Right atrium auricular region (tissue), 2 donors: ENCODE measurements around the gene CNTN2. TPM values are rescaled to one million over a fixed set of nuclear protein-coding genes. Genes with fewer than 3 reads are reported as not detected.

Source experiments
- DNase-seq: peaks from one replicate; pipeline ENCODE4 v3.0.0-alpha.2; 2019; ENCODE audit warnings: low spot score
- H3K27ac ChIP-seq, 2 donors: fragments of 200-600 bp; sonication (generic); 1 replicate in 1 of 2; 2 replicates in 1 of 2; pipeline ENCODE4 v1.5.1; 2016 to 2019
- H3K27me3 ChIP-seq, 2 donors: fragments of 200-600 bp; sonication (generic); one replicate each; pipeline versions ENCODE4 v1.5.1 to v1.6.0; 2017 to 2019
- H3K36me3 ChIP-seq: fragments of 200-600 bp; sonication (generic); one replicate; pipeline ENCODE4 v1.5.1; 2016
- H3K4me1 ChIP-seq, 2 donors: fragments of 200-600 bp; sonication (generic); one replicate each; pipeline versions ENCODE4 v1.5.1 to v1.6.0; 2017 to 2019
- H3K4me3 ChIP-seq, 2 donors: fragments of 200-600 bp; sonication (generic); 1 replicate in 1 of 2; 2 replicates in 1 of 2; pipeline ENCODE4 v1.5.1; 2017 to 2019; ENCODE audit warnings: mild to moderate bottlenecking in 1 of 2, moderate library complexity in 1 of 2
- H3K9me3 ChIP-seq, 2 donors: fragments of 200-600 bp; sonication (generic); one replicate each; pipeline ENCODE4 v1.5.1; 2019
- total RNA-seq, 2 donors: library from RNA; depleted of rRNA; stranded (reverse); fragments of >200 nt; gene quantifications; one replicate each; pipeline ENCODE4 v1.1.0, GENCODE V29; 2016
- TF ChIP-seq, protein P1 (sequence below), 2 donors: fragments of 200-600 bp; sonication (generic); IDR thresholded peaks; one replicate each; pipeline ENCODE4 v1.5.1; 2019; ENCODE audit warnings: antibody characterized with exemption in 2 of 2

The CNTN2 gene
- total RNA-seq, 2 donors from 2014 or later, result 0.41 to 0.67 TPM

DNA sequence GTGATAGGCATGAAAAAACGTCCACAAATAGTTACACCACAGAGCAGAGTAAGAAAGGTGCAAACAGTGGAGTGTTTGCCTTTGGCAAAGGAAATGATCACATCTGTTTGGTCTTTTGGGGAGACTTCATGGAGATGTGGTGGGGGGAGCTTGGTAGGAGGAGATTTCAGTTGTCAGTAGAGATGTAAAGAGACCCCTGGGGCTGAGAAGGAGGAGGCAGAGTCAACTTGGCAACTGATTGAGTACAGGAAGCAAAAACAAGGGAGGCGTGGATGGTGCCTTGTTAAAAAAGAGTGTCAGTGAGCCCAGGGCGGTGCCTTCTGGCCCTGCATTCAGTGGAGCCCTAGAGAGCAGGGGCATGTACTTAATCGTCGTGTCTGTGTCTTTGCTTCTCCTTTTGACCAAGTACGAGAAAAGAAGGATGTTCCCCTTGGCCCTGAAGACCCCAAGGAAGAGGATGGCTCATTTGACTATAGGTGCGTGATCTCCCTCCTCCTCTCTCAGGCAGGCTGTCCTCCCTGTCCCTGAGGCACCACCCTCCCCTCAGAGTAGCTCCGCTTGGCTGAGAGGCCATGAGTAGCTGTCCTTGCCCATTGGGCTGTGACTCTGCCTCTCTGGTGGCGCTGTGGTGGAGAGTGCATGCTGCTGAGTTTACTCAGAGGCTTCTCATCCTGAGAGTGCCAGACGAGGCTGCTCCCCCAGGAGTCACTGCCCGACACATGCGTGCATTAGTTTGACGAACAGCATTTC is 30.4 kb upstream of the CNTN2 start:
- H3K27ac ChIP-seq, result no peak overlapping the region
- no peak for DNase-seq
- no peaks in the 10 kb centered on the region for H3K27me3 ChIP-seq
- TF ChIP-seq, protein P1, sequence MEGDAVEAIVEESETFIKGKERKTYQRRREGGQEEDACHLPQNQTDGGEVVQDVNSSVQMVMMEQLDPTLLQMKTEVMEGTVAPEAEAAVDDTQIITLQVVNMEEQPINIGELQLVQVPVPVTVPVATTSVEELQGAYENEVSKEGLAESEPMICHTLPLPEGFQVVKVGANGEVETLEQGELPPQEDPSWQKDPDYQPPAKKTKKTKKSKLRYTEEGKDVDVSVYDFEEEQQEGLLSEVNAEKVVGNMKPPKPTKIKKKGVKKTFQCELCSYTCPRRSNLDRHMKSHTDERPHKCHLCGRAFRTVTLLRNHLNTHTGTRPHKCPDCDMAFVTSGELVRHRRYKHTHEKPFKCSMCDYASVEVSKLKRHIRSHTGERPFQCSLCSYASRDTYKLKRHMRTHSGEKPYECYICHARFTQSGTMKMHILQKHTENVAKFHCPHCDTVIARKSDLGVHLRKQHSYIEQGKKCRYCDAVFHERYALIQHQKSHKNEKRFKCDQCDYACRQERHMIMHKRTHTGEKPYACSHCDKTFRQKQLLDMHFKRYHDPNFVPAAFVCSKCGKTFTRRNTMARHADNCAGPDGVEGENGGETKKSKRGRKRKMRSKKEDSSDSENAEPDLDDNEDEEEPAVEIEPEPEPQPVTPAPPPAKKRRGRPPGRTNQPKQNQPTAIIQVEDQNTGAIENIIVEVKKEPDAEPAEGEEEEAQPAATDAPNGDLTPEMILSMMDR (IDR thresholded peaks at IDR 0.05), result no peak
- peaks cover 2% of the 10 kb centered on the region for H3K36me3 ChIP-seq
- H3K4me1 ChIP-seq, result peaks cover 0 to 12% of the 10 kb centered on the region in 2 donors
- no peak overlapping the region for H3K4me3 ChIP-seq
- no peaks in the 10 kb centered on the region for H3K9me3 ChIP-seq

DNA sequence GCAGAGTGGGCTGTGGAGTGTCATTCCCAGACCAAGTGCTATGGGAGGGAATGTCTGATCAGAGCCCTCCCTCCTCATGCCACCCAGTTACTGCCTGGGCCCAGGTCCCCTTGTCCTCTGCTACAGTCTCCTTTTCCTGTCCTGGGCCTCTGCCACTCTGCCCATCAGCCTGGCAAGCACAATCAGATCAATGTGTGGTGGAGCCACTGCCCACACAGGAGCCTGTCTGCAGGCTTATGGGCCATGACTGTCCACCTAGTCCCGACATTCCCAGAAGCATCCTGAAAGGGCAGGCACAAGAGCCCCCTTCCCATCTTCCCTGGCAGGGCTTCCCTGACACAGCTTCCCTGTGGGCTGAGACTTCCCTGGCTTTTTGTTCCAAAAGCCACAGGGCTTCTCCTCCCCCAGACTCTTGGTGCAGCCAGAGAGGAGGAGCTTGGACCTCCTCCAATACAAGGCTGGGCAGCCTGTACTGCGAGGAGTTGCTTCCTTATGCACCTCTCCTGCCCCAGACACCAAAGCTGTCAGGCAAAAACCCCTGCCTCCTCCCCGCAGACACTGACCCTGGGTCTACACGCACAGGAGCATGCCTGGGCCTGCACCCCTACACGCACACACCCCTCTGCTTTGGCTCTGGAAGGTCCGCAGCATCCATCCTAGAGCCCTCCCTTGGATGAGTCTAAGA is 29.2 kb upstream of the CNTN2 start:
- Histone ChIP-seq H3K4me1 (peaks cover 0 to 12% of the 10 kb centered on the region in 2 donors), H3K27me3 (no peaks in the 10 kb centered on the region), H3K4me3 (no peak overlapping the region), H3K9me3 (no peaks in the 10 kb centered on the region), H3K36me3 (peaks cover 4% of the 10 kb centered on the region), H3K27ac (no peak overlapping the region)
- DNase-seq, result no peak
- TF ChIP-seq, protein P1 (IDR thresholded peaks at IDR 0.05), result no peak

DNA sequence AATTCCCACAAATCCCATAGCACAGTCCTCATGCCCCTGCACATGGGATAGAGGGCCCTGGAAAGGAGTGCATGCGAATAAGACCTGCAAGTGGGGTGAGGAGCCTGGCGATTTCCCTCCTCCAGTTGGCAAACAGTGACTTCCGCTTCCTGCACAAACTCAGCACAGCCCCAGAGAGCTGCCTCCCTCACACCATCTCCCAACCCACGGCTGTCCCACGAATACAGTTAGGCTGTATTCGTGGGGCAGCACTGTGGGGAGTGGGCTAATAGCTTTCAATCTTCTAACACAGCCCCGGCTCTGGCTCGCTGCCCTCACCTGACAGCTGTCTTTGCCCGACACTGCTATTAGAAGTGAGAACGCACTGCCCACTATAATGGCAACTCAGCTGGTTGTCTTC is 28.2 kb upstream of the CNTN2 start:
- Histone ChIP-seq H3K4me3 (no peak overlapping the region), H3K36me3 (peaks cover 4% of the 10 kb centered on the region), H3K27ac (no peak overlapping the region), H3K9me3 (no peaks in the 10 kb centered on the region), H3K27me3 (no peaks in the 10 kb centered on the region), H3K4me1 (peaks cover 0 to 12% of the 10 kb centered on the region in 2 donors)
- TF ChIP-seq, protein P1 (IDR thresholded peaks at IDR 0.05), result no peak
- no peak for DNase-seq

DNA sequence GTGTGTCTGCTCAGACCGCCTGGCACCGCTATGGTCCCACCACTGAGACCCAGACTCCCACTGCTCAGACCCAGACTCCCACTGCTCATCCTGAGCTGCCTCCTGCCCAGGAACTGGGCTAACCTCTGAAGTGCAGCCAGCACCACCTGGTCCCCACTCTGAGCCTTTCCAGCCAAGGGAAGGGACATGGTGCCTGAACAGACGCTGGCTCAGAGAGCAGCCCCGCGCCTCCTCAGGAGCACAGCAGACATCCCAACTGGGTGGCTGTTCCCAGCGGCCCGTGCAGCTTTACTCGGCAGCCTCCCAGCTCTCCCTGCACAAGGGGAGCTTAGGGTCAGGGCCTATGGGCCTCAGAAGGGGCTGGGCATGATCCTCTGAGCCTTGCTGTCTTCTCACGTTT is 27.8 kb upstream of the CNTN2 start:
- H3K27me3 ChIP-seq, result no peaks in the 10 kb centered on the region
- H3K9me3 ChIP-seq, result no peaks in the 10 kb centered on the region
- DNase-seq, result no peak
- H3K4me1 ChIP-seq, result peaks cover 0 to 12% of the 10 kb centered on the region in 2 donors
- no peak overlapping the region for H3K4me3 ChIP-seq
- TF ChIP-seq, protein P1 (IDR thresholded peaks at IDR 0.05), result no peak
- H3K36me3 ChIP-seq, result peaks cover 4% of the 10 kb centered on the region
- no peak overlapping the region for H3K27ac ChIP-seq

DNA sequence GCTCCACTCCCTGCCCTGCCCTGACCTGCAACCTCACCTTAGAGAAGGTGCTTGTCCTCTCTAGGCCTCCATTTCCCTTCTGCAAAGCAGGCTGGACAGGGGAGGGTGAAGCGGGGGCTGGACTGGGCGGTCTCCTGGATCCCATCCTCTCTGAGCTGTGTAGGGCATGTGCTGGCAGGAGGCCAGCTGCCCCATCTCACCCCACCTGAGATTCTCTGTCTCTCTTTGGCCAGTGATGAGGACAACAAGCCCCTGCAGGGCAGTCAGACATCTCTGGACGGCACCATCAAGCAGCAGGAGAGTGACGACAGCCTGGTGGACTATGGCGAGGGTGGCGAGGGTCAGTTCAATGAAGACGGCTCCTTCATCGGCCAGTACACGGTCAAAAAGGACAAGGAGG is 26.9 kb upstream of the CNTN2 start:
- TF ChIP-seq, protein P1 (IDR thresholded peaks at IDR 0.05), result no peak
- H3K9me3 ChIP-seq, result no peaks in the 10 kb centered on the region
- H3K27me3 ChIP-seq, result no peaks in the 10 kb centered on the region
- no peak overlapping the region for H3K27ac ChIP-seq
- peaks cover 4% of the 10 kb centered on the region for H3K36me3 ChIP-seq
- peaks cover 0 to 12% of the 10 kb centered on the region in 2 donors for H3K4me1 ChIP-seq
- no peak overlapping the region for H3K4me3 ChIP-seq
- DNase-seq, result no peak
